PC-9 (cell line): ENCODE data around the gene GREB1L. TPM values are rescaled to one million over a fixed set of nuclear protein-coding genes. Genes with fewer than 3 reads are reported as not detected.

Experiments
- BruUV-seq: library from RNA; stranded (reverse); fragments of 400-500 nt; replicated peaks from 2 replicates; lab custom pipeline; 2021; lab: Mats Ljungman, UMichigan
- CTCF ChIA-PET: fragments of 300-600 bp; sonication (Branson Sonifier 250); formaldehyde crosslinking; loops from one replicate; lab custom pipeline; 2022; ENCODE audit warnings: antibody characterized with exemption; lab: Charles Lee
- POLR2A ChIA-PET: fragments of 300-600 bp; sonication (Branson Sonifier 250); formaldehyde crosslinking; loops from one replicate; lab custom pipeline; 2022; ENCODE audit warnings: antibody characterized with exemption; ENCODE audit not compliant: unreplicated experiment; lab: Charles Lee
- DNase-seq, 2 experiments: peaks; one replicate each; pipeline versions ENCODE4 v3.0.0 to v3.0.0-alpha.2; 2015 to 2022; ENCODE audit warnings: mixed read lengths in 1 of 2
- H2AFZ ChIP-seq: fragments of 200-600 bp; sonication (generic); 2 replicates; pipeline ENCODE4 v1.8.1; 2017; ENCODE audit warnings: antibody characterized with exemption
- H3F3A ChIP-seq: fragments of 200-600 bp; sonication (generic); 2 replicates; pipeline ENCODE4 v1.8.1; 2017; ENCODE audit warnings: antibody characterized with exemption, mild to moderate bottlenecking, low read depth; ENCODE audit not compliant: insufficient read depth
- H3K27ac ChIP-seq: fragments of 200-600 bp; sonication (generic); 2 replicates; pipeline ENCODE4 v1.6.1; 2016; ENCODE audit warnings: mixed run types
- H3K27me3 ChIP-seq: fragments of 200-600 bp; sonication (generic); 2 replicates; pipeline ENCODE4 v1.6.1; 2016; ENCODE audit warnings: low read depth, mixed run types; ENCODE audit not compliant: insufficient read depth
- H3K36me3 ChIP-seq: fragments of 200-600 bp; sonication (generic); 2 replicates; pipeline ENCODE4 v1.6.1; 2016; ENCODE audit warnings: low read depth, mixed run types
- H3K4me1 ChIP-seq: fragments of 200-600 bp; sonication (generic); replicated peaks from 2 replicates; pipeline ENCODE4 v1.6.1; 2016; ENCODE audit warnings: mixed run types; ENCODE audit not compliant: insufficient read depth
- H3K4me2 ChIP-seq: fragments of 200-600 bp; sonication (generic); 2 replicates; pipeline ENCODE4 v1.6.1; 2017; ENCODE audit warnings: mixed run types
- H3K4me3 ChIP-seq: fragments of 200-600 bp; sonication (generic); 2 replicates; pipeline ENCODE4 v1.6.1; 2016; ENCODE audit warnings: mixed run types
- H3K79me2 ChIP-seq: fragments of 200-600 bp; sonication (generic); 2 replicates; pipeline ENCODE4 v1.6.1; 2017; ENCODE audit warnings: low read depth, mixed run types
- H3K9me2 ChIP-seq: fragments of 200-600 bp; sonication (generic); 2 replicates; pipeline ENCODE4 v1.8.1; 2017; ENCODE audit warnings: mild to moderate bottlenecking; ENCODE audit not compliant: insufficient read depth
- H3K9me3 ChIP-seq: fragments of 200-600 bp; sonication (generic); 2 replicates; pipeline ENCODE4 v1.8.1; 2016; ENCODE audit warnings: low read depth; ENCODE audit not compliant: insufficient read depth
- H4K20me1 ChIP-seq: fragments of 200-600 bp; sonication (generic); 2 replicates; pipeline ENCODE4 v1.8.1; 2017; ENCODE audit not compliant: insufficient read depth
- CTCF ChIP-seq: fragments of 200-600 bp; sonication (generic); conservative IDR thresholded peaks from 2 replicates; pipeline ENCODE4 v1.6.1; 2017; ENCODE audit warnings: mixed run types, antibody characterized with exemption, mild to moderate bottlenecking, moderate library complexity
- EZH2 ChIP-seq: fragments of 200-600 bp; sonication (generic); IDR thresholded peaks from 2 replicates; pipeline ENCODE4 v1.8.0; 2017; ENCODE audit warnings: antibody characterized with exemption, low read depth
- intact Hi-C: fragments of 100-400 bp; cut with micrococcal nuclease; formaldehyde crosslinking; loops from one replicate; pipeline ENCODE4 v1.10.0; 2022; ENCODE audit not compliant: unreplicated experiment
- total RNA-seq: library from RNA; stranded (reverse); gene quantifications from 2 replicates; pipeline ENCODE4 v1.2.3, GENCODE V29; 2021

GREB1L gene
- total RNA-seq, 1 experiment from 2014 or later: 6.0 TPM

GRCh38 chr18:21215490-21215889 lies 26.5 kb upstream of the GREB1L start:
- no peak for DNase-seq
- Histone ChIP-seq H3K4me2 (no peak overlapping the region), H3F3A (no peaks in the 10 kb centered on the region), H3K27ac (no peak overlapping the region), H3K4me1 (no peaks in the 10 kb centered on the region), H3K27me3 (no peaks in the 10 kb centered on the region), H2AFZ (no peak overlapping the region), H3K9me3 (no peaks in the 10 kb centered on the region), H3K79me2 (no peaks in the 10 kb centered on the region), H4K20me1 (no peaks in the 10 kb centered on the region), H3K9me2 (no peaks in the 10 kb centered on the region), H3K36me3 (no peaks in the 10 kb centered on the region), H3K4me3 (no peak overlapping the region)
- BruUV-seq: no TSS peak
- intact Hi-C loops: no loop called here
- POLR2A ChIA-PET: interaction anchor here (0.6 kb wide), 1 partner anchor 19 kb away, joined by 7 read pairs; no protein-coding TSS in a partner anchor
- CTCF ChIA-PET: no interaction called here
- TF ChIP-seq EZH2 (no peak), CTCF (no peak)

GRCh38 chr18:21218862-21219261 lies 23.2 kb upstream of the GREB1L start:
- CTCF ChIA-PET: no interaction called here
- H3K4me2 ChIP-seq: no peak overlapping the region
- TF ChIP-seq CTCF (no peak), EZH2 (no peak)

GRCh38 chr18:21230436-21230835 lies 11.6 kb upstream of the GREB1L start:
- DNase-seq: no peak
- no peaks in the 10 kb centered on the region for H3K79me2 ChIP-seq
- no peak overlapping the region for H3K4me2 ChIP-seq
- intact Hi-C loops: no loop called here
- no peaks in the 10 kb centered on the region for H3K36me3 ChIP-seq
- ChIA-PET POLR2A (no interaction called here), CTCF (no interaction called here)
- no peaks in the 10 kb centered on the region for H3K27me3 ChIP-seq
- H4K20me1 ChIP-seq: no peaks in the 10 kb centered on the region
- H3K9me2 ChIP-seq: no peaks in the 10 kb centered on the region
- H3K9me3 ChIP-seq: no peaks in the 10 kb centered on the region
- no peak overlapping the region for H3K27ac ChIP-seq
- no peaks in the 10 kb centered on the region for H3F3A ChIP-seq
- no peaks in the 10 kb centered on the region for H3K4me1 ChIP-seq
- no TSS peak for BruUV-seq
- H3K4me3 ChIP-seq: no peak overlapping the region
- no peak overlapping the region for H2AFZ ChIP-seq
- no peak for TF ChIP-seq EZH2
- no peak for TF ChIP-seq CTCF

More at GRCh38 chr18:21218862-21219261, 23.2 kb upstream of the GREB1L start:
- H3K4me3 ChIP-seq: no peak overlapping the region
- H4K20me1 ChIP-seq: no peaks in the 10 kb centered on the region
- no peaks in the 10 kb centered on the region for H3K9me3 ChIP-seq
- no peaks in the 10 kb centered on the region for H3K79me2 ChIP-seq
- no peaks in the 10 kb centered on the region for H3K27me3 ChIP-seq
- H3K9me2 ChIP-seq: no peaks in the 10 kb centered on the region
- no peak overlapping the region for H2AFZ ChIP-seq
- no peak overlapping the region for H3K27ac ChIP-seq
- no peaks in the 10 kb centered on the region for H3K36me3 ChIP-seq
- DNase-seq: no peak
- no peaks in the 10 kb centered on the region for H3K4me1 ChIP-seq
- no TSS peak for BruUV-seq
- H3F3A ChIP-seq: no peaks in the 10 kb centered on the region
- POLR2A ChIA-PET: no interaction called here
- intact Hi-C loops: no loop called here
